ENCODE measurements around the gene FMNL2. TPM values are rescaled to one million over a fixed set of nuclear protein-coding genes. Genes with fewer than 3 reads are reported as not detected.
A peak's percentile ranks its signal among the peaks of the same experiment; 100 is the strongest.

Gene FMNL2
- total RNA-seq, 4 donors from 2014 or later = 5.8 to 19.8 (median 16.9) TPM

GRCh38 chr2:152609699-152610098, 274.7 kb downstream of the FMNL2 start:
- no peak for DNase-seq
- Histone ChIP-seq H3K27me3 (no peaks in the 10 kb centered on the region), H3K36me3 (peaks cover 0 to under 1% (median 0%) of the 10 kb centered on the region in 3 donors), H3K27ac (no peak overlapping the region), H3K9me3 (no peaks in the 10 kb centered on the region), H3K4me3 (no peak overlapping the region), H3K4me1 (peaks cover 0 to 12% (median 8%) of the 10 kb centered on the region in 3 donors)
- TF ChIP-seq POLR2A (IDR thresholded peaks at IDR 0.05) = no peak
- TF ChIP-seq, protein P1, sequence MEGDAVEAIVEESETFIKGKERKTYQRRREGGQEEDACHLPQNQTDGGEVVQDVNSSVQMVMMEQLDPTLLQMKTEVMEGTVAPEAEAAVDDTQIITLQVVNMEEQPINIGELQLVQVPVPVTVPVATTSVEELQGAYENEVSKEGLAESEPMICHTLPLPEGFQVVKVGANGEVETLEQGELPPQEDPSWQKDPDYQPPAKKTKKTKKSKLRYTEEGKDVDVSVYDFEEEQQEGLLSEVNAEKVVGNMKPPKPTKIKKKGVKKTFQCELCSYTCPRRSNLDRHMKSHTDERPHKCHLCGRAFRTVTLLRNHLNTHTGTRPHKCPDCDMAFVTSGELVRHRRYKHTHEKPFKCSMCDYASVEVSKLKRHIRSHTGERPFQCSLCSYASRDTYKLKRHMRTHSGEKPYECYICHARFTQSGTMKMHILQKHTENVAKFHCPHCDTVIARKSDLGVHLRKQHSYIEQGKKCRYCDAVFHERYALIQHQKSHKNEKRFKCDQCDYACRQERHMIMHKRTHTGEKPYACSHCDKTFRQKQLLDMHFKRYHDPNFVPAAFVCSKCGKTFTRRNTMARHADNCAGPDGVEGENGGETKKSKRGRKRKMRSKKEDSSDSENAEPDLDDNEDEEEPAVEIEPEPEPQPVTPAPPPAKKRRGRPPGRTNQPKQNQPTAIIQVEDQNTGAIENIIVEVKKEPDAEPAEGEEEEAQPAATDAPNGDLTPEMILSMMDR (IDR thresholded peaks at IDR 0.05) = no peak
- intact Hi-C loops (cut with DNase I) = no loop called here
- WGBS, 2 donors = 76 to 89% methylated on average over 1 of the region's 1 CpG

DNA sequence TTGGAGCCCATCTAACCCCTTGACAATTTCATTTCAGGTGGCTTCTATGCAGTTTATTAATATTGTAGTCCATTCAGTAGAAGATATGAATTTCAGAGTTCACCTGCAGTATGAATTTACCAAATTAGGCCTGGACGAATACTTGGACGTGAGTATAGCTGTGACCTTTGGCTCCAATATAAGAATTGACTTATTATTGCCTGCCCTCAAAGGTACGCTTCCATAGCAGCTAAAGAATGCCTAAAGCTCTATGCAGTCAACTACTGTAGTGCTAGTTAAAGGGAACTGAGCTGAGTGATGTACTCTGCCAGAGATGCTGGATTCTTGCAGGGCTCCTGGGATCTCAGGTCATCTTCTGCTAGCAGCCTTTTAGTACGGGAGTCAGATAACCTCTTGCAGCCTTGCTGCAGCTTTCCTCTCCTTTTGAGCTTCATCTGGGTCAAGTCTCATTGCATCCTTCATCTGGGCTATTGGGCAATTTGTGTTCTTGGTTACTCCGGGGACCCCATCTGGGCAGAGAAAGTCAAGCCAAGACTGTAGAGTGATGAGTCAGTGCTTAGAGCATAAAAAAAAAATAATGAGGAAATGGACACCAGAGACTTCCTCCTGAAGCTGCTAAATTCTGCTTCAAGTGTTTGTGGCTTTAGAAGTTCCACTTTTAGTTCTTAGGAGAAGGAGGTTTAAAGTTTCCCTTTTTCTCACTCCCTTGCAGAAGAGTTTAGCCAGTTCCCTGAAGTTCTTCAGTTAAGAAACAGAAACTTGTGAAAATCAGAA, 276.7 kb downstream of the FMNL2 start:
- no peak for DNase-seq
- intact Hi-C loops (cut with DNase I) = no loop called here
- 71 to 74% methylated on average over 5 of the region's 5 CpGs for WGBS, 2 donors
- no peaks in the 10 kb centered on the region for H3K9me3 ChIP-seq
- H3K4me1 ChIP-seq = peaks cover 0 to 12% (median 8%) of the 10 kb centered on the region in 3 donors
- no peak overlapping the region for H3K4me3 ChIP-seq
- no peaks in the 10 kb centered on the region for H3K27me3 ChIP-seq
- H3K27ac ChIP-seq = peak overlapping the region in 3 of 4 donors; percentile 38 to 80 (median 47)
- TF ChIP-seq, protein P1 (IDR thresholded peaks at IDR 0.05) = no peak
- no peak for TF ChIP-seq POLR2A (IDR thresholded peaks at IDR 0.05)
- peaks cover 0 to 8% (median 0%) of the 10 kb centered on the region in 3 donors for H3K36me3 ChIP-seq

GRCh38 chr2:152613235-152613634, 278.3 kb downstream of the FMNL2 start:
- Histone ChIP-seq H3K4me3 (no peak overlapping the region), H3K27ac (no peak overlapping the region), H3K4me1 (peaks cover 0 to 20% (median 8%) of the 10 kb centered on the region in 3 donors), H3K9me3 (no peaks in the 10 kb centered on the region), H3K36me3 (peaks cover 0 to 16% (median 0%) of the 10 kb centered on the region in 3 donors), H3K27me3 (no peaks in the 10 kb centered on the region)
- no peak for DNase-seq
- intact Hi-C loops (cut with DNase I) = no loop called here
- WGBS, 2 donors = 70 to 79% methylated on average over 2 of the region's 2 CpGs
- TF ChIP-seq, protein P1 (IDR thresholded peaks at IDR 0.05) = no peak
- no peak for TF ChIP-seq POLR2A (IDR thresholded peaks at IDR 0.05)

DNA sequence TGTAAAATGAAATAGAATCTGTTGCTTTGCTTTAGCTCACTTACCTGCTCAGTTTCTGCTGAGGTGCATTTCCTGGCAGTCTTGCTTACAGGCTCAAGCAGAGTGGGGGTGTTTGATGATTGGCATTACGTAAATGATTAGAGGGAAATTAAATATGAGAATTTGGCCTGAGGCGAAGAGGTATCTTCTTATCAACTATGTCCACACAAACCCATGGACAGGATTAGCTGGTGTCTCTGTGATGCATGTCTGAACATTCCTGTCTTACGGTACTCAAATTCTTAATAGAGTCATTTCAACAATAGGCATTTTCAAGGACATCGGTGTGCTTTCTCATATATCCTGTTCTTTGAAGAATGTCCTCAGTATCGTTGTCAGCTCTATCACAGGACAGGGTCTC, 280.2 kb downstream of the FMNL2 start:
- DNase-seq = no peak
- TF ChIP-seq, protein P1 (IDR thresholded peaks at IDR 0.05) = no peak
- no peak for TF ChIP-seq POLR2A (IDR thresholded peaks at IDR 0.05)
- Histone ChIP-seq H3K9me3 (no peaks in the 10 kb centered on the region), H3K4me1 (peaks cover 0 to 26% (median 8%) of the 10 kb centered on the region in 3 donors), H3K27me3 (no peaks in the 10 kb centered on the region), H3K27ac (no peak overlapping the region), H3K4me3 (no peak overlapping the region), H3K36me3 (peaks cover 0 to 33% (median 0%) of the 10 kb centered on the region in 3 donors)
- intact Hi-C loops (cut with DNase I) = no loop called here
- 83 to 96% methylated on average over 5 of the region's 5 CpGs for WGBS, 2 donors

DNA sequence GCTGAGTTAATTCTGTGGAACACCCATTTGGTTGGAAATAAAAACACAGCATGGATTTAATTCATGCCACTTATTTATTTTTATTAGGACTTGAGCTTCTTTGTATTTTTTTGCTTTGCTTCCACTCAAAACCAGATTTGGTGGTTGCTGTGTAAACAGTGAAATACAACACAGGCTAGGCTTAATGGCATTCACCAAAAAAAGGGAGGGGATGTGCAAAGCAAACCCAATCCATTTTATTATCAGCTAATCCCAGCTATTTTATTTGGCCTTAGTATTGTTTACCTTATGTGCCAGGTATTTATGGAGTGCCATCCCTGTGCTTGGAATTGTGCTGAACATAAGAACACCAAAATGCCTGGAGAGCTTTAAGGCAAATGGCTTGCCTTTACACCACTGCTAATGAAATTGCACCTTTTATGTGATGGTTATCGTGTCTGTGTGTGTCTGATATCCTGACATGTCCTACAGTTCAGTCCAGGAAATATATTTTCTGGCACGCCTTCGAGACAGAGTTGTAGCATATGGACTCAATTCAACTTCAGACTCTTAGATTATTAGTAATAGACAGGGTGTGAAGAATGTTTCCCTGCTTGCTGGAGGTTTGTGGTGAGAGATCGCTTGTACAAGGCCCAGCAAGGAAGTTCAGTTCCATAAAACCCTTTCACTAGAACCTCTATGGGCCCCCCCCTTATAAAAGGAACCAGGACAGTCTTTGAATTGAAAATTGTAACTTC, 282.6 kb downstream of the FMNL2 start:
- WGBS, 2 donors = 64 to 65% methylated on average over 4 of the region's 4 CpGs
- H3K9me3 ChIP-seq = no peaks in the 10 kb centered on the region
- H3K36me3 ChIP-seq = peaks cover 0 to 46% (median 0%) of the 10 kb centered on the region in 3 donors
- intact Hi-C loops (cut with DNase I) = no loop called here
- TF ChIP-seq, protein P1 (IDR thresholded peaks at IDR 0.05) = no peak
- TF ChIP-seq POLR2A (IDR thresholded peaks at IDR 0.05) = no peak
- H3K4me1 ChIP-seq = peaks cover 0 to 15% (median 3%) of the 10 kb centered on the region in 3 donors
- H3K4me3 ChIP-seq = no peak overlapping the region
- H3K27me3 ChIP-seq = no peaks in the 10 kb centered on the region
- DNase-seq = no peak
- no peak overlapping the region for H3K27ac ChIP-seq

Measured in esophagus squamous epithelium (tissue), 5 donors.